AG09319 (cell line): ENCODE measurements around the gene RPL3.
"Not testable (repeated sequence)": the region's sequence is repeated elsewhere in the genome, so short reads cannot be mapped to it uniquely, and the experiment has no call there.

Experiments
- DNase-seq: peaks from one replicate; pipeline ENCODE4 v3.0.0-alpha.2; 2010; ENCODE audit warnings: low read depth; ENCODE audit errors: extremely low read depth
- TF ChIP-seq, protein P1 (sequence below): IDR thresholded peaks from 2 replicates; pipeline ENCODE4 v1.5.1; 2011; ENCODE audit warnings: low read depth, mild to moderate bottlenecking, inconsistent platforms, low read length, moderate library complexity

Gene RPL3

DNA sequence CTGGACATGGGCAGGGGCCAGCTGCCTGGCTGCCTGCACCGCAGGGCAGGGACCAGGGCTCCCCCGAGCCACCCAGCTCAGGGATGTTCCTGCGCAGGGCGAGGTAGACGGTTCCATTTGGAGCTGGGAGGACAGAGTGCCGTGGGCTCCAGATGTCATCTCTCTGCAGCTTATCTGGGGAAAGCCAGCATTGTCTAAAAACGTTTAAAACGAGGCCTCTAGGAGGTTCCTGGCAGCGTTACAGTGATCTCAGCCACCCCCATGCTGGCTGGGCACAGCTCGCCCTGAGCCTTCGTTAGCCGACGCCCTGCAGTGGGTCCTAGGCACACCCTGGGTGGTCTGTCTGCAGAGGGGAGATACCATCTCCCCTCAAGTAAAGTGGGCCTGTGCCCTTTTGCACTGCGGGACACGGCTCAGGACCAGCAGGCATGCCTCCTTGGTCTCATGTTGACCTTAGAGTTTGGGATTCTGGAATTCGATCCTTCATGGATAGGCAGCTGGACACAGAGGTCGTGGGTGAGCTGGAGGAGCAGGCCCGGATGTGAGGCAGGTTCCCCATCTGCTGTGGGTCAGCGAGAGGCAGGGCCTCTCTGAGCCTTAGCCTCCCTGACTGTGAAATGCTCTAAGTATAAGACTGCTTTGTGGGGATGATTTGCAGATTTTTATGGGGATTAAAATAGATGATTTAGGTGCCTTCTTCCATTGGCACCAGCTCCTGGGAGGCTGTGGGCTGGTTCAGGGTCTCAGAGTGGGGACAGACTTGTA is 44.5 kb upstream of the RPL3 start:
- TF ChIP-seq, protein P1, sequence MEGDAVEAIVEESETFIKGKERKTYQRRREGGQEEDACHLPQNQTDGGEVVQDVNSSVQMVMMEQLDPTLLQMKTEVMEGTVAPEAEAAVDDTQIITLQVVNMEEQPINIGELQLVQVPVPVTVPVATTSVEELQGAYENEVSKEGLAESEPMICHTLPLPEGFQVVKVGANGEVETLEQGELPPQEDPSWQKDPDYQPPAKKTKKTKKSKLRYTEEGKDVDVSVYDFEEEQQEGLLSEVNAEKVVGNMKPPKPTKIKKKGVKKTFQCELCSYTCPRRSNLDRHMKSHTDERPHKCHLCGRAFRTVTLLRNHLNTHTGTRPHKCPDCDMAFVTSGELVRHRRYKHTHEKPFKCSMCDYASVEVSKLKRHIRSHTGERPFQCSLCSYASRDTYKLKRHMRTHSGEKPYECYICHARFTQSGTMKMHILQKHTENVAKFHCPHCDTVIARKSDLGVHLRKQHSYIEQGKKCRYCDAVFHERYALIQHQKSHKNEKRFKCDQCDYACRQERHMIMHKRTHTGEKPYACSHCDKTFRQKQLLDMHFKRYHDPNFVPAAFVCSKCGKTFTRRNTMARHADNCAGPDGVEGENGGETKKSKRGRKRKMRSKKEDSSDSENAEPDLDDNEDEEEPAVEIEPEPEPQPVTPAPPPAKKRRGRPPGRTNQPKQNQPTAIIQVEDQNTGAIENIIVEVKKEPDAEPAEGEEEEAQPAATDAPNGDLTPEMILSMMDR: no peak
- no peak for DNase-seq

DNA sequence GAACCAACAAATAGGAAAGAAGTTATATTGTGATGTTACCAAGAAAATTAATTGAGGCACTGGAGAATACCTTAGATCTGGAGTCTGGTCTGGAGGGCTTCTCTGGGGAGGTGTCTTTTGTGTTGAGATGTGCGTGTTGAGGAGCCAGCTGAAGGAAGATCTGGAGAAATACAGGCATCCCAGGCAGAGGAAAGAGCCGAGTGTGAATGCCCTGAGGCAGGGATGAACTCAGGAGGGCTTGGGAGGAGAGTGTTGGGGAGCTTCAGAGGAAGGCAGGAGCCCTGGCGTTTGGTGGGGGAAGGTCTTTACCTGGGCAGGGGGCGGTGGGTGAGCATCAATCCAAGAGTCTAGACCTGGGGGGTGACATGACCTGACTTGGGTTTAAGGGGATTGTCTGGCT is 43.5 kb upstream of the RPL3 start:
- TF ChIP-seq, protein P1: no peak
- no peak for DNase-seq

DNA sequence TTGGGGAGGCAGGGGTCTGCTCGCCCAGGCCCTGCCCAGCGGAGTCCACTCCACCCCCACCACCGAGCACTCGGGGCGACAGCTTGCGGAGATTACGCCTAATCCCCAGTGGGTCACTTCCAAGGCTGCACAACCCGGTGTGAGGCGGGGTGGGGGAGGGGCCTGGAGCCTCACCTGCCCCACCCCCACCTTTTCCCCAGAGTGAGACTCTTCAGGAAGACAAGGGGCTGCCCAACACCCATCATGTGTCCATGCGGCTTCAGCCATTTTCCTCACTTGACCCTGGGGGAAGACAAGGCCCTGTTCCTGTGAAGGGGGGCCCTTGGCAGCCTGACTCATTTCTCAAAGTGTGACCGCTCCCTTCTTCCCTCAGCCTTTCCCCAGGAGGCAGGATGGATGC is 42.8 kb upstream of the RPL3 start:
- no peak for DNase-seq
- TF ChIP-seq, protein P1: no peak

DNA sequence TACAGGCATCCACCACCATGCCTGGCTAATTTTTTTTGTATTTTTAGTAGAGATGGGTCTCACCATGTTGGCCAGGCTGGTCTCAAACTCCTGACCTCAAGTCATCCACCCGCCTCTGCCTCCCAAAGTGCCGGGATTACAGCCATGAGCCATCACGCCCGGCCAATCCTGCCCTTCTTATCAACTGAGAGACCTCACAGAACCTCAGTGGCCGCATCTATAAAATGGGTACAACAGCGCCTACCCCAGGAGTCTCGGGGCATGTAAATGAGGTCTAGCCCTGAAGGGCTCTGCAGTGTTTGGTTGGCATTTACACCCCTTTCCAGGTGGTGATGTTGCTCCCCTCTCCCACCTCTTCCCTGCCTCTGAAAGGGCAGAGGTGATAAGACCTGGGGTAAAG is 42.1 kb upstream of the RPL3 start:
- TF ChIP-seq, protein P1: no peak
- no peak for DNase-seq

DNA sequence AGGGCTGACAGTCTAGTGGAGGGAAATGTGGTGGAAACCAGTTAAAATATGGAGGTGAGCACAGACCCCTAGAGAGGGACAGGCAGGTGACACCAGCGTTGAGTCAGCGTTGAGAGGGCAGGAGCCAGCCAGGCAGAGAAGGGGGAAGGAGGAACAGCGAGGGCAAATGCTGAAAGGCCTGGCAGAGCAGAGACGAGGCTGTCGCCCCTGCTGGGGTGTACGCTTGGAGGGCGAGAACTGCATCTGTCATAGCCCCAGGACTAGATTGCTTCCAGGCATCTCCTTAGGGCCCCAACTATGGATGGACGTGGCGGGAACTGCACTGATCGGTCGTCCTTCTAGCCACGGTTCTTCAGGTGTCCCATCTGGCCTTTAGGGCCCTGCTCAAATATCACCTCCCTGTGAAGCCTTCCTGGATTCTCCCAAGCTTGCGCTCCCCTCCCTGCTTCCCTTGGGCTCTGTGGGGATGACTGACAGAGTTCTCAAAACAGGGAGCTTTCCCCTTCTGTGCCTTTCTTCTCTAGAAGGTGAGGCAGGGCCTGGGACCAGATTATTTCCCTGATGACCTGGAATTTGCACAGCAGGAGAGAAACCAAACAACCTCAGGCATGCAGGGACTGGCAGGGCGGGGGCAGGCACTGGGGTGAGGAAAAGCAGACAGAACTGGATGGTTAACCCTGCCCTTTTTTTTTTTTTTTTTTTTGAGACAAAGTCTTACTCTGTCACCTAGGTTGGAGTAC is 41.4 kb upstream of the RPL3 start:
- TF ChIP-seq, protein P1: no peak
- no peak for DNase-seq

DNA sequence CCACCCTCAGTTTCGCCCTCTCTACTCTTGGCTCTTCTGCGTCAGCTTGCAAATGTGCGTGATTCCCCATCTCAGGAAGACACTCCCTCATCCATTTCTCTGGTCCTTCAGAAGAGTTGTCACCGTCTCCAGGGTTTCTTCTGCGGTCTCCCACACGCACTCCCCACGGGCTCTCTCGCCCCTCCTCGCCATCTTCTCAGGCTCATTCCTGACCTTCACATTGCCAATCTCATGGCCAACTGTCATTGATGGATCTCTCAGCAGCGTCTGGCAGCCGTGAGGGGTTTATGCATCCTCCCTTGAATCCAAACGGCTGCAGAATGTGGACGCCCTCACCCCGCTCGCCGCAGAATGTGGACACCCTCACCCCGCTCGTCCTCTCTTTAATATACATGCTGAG is 40.8 kb upstream of the RPL3 start:
- TF ChIP-seq, protein P1: no peak
- no peak for DNase-seq

DNA sequence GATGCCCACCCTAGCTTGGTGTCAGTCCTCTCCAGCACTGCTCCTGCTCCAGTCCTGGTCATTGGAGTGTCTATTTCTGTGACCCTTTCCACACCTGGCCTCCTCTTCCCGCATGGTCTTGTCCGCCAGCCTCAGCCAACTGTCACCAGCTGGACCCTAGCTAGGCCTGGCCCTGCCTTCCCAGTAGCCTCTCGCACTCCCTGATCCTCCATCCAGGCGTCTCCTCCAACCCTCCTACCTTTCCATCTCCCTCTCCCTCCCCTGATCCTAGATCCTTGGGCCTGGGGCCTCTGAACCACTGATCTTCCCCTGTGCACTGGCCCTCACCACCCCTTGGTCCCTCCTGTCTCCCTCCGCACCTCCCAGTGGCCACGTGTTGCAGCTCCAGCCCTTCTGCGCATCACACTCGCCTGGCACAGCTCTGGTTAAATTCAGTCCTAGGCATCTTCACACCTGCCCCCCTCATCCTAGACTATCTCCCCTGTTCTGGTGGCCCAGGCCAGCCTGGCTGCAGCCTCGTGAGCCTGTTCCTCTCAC is 40.3 kb upstream of the RPL3 start:
- TF ChIP-seq, protein P1: no peak

DNA sequence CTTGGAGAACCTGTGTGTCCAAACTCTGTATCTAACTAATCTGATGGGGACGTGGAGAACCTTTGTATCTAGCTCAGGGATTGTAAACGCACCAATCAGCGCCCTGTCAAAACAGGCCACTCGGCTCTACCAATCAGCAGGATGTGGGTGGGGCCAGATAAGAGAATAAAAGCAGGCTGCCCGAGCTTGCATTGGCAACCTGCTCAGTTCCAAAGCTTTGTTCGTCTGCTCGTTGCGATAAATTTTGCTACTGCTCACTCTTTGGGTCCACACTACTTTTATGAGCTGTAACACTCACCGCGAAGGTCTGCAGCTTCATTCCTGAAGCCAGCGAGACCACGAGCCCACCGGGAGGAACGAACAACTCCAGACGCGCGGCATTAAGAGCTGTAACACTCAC is 38.8 kb upstream of the RPL3 start:
- not testable (repeated sequence) for DNase-seq

More for the DNA sequence above, 40.3 kb upstream of the RPL3 start:
- no peak for DNase-seq

DNA sequence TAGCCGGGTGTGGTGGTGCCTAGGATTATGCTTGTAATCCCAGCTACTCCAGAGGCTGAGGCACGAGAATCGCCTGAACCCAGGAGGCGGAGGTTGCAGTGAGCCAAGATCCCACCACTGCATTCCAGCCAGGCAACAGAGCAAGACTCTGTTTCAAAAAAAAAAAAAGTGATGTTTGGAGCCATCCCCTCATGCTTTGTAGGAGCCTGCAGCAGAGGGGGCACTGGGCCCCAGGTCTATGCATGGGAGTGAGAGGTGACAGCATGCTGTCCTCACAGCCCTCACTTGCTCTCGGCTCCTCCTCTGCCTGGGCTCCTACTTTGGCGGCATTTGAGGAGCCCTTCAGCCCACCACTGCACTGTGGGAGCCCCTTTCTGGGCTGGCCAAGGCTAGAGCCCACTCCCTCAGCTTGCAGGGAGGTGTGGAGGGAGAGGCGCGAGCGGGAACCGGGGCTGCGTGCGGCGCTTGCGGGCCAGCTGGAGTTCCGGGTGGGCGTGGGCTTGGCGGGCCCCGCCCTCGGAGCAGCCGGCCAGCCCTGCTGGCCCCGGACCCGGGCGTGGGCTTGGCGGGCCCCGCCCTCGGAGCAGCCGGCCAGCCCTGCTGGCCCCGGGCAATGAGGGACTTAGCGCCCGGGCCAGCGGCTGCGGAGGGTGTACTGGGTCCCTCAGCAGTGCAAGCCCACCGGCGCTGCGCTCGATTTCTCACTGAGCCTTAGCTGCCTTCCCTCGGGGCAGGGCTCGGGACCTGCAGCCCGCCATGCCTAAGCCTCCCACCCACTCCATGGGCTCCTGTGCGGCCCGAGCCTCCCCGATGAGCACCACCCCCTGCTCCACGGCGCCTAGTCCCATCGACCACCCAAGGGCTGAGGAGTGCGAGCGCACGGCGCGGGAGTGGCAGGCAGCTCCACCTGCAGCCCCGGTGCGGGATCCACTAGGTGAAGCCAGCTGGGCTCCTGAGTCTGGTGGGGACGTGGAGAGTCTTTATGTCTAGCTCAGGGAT is 38.0 kb upstream of the RPL3 start:
- not testable (repeated sequence) for DNase-seq
